Activated T-cell treated with anti-CD3 and anti-CD28 coated beads for 48 hours (primary cell): ENCODE data around the gene C2orf74.
"Not testable (repeated sequence)": the region's sequence is repeated elsewhere in the genome, so short reads cannot be mapped to it uniquely, and the experiment has no call there.

Experiments
- DNase-seq: peaks from one replicate; pipeline ENCODE4 v3.0.0-alpha.2; 2020; ENCODE audit warnings: low read depth

Gene C2orf74

DNA sequence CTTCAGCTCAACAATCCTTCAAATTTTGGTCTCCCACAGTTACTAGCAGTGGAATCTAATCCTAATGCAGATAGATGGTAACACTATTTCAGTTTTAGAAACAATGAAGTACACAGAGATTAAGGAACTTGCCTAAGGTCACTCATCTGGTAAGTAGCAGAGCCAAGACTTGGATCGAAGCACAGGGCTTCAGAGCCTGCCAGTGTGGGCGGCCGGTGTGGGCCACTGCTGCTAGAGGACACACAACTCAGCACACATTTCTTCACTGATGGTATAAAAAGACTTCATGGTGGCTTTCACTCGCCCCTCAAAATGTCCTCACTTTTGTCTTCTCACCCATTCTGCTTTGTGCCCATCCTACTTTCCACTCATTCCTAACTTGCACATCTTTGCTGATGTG, 11.1 kb downstream of the C2orf74 start:
- no peak for DNase-seq

GRCh38 chr2:61175036-61175435, 13.0 kb downstream of the C2orf74 start:
- DNase-seq, result no peak

- peak; percentile 97 for DNase-seq
Measured at GRCh38 chr2:61176755-61177726, 15.1 kb downstream of the C2orf74 start.

DNA sequence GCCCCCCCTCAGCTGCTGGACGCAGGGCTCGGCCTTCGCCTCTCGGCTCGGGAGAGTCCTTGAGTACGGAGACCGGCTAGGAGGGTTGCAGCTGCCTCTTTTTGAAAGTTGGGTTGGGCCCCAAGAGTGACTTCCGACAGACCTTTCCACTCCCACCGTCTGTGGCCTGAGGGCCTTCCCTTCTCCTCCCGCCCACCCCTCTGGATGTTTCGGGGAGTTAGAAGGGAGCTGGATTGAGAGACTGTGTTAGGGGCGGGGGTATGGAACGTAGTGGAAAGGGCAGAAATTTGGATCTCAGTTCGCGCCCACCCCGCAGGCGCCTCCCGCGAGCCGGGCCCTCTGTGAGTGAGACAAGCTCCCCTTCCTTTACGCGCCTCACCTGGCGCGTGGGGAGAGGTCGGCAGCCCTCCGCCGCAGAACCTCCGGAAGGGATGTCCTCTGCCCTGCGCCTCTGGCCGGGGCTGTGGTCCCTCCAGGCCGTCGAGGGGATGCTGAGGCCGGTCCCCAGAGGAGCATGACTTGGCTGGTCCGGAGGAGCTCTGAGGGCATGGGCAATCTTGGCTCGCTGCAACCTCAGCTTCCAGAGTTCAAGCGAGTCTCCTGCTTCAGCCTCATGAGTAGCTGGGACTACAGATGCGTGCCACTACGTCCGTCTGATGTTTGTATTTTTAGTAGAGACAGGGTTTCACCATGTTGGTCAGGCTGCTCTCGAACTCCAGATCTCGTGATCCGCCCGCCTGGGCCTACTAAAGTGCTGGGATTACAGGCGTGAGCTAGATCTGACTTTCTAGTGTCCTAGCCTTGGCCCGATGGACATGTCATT, 15.9 kb downstream of the C2orf74 start:
- peak; percentile 22 for DNase-seq

DNA sequence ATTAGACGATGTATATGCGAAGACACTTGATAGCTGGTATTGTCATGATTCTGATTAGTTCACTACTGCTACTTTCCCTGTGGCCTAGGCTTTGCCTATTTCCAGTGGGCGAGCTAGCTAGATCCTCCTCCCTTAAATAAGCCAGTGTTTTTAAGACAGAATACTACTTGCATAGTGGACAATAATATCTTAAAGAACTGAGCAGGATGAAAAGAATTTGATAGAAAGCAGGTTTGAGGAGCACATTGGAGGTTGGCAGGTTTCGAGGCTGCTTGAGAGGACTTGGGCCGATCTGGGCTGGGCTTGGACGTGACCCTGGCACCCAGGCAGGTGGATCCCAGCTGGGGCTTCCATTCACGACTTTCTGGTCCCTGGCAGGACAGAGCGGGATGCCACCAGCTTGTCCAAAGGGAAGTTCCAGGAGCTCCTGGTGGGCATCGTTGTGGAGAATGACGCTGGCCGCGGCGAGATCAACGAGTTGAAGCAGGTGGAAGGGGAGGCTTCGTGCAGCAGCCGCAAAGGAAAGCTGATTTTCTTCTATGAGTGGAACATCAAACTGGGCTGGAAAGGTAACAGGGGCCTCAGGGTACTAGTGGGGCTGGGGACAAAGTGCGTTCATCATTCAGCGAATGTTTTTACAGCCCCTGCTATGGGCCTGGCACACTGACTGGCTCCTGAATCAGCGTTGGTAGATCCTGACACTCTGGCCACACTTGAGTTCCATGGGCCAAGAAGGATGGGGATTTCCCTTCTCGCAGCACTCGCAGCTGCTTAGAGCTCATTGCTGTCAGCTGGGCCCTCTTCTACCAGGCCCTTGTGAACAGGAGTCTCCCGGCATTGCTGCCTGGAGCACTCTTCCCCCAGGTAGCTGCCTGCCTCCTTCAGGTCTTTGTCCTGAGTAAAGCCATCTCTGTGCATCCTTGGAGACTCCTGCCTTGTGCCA, 16.9 kb downstream of the C2orf74 start:
- DNase-seq, result no peak

DNA sequence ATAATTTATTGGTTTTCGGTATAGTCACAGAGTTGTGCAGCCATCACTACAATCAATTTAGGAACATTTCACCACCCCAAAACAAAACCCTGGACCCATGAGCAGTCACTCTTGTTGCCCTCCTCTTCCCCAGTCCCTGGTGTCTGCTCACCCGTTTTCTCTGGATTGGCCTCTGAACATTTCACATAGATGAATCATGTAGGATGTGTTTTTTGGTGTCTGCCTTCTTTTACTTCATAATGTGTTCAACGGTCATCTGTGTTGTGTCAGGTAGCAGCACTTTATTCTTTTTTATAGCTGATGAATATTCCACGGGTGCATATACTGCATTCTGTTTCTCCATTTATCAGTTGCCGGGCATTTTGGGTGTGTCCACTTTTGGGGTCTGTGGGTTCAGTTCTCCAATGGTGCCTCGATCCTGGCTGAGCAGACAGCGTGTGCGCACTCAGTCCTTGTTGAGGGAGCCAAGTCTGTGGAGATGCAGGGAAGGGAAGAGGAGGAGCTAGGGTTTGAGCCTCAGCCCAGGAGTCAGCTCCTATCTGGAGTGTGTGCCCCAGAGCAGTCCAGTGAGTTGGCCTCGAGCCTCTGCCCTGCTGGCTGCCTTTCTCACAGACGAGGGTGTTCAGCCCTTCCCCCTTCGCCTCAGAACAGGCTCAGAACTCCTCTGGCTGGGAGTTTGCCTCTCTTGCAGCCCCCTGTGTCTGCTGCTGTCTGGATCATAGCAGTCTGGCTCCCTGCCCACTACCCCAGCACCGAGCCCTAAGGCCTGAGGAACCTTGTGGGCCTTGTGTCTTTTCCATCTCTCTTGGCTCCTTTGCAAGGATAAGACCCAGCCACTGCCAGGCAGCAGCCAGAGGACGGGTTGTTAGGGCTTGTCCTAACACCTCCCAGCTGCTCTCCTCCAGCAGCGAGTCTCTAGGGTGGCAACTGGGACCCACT, 18.0 kb downstream of the C2orf74 start:
- DNase-seq, result no peak

GRCh38 chr2:61180686-61181085, 18.7 kb downstream of the C2orf74 start:
- DNase-seq, result no peak

- DNase-seq, result no peak
Measured at GRCh38 chr2:61181382-61182058, 19.5 kb downstream of the C2orf74 start.

- DNase-seq, result no peak
Measured at GRCh38 chr2:61182059-61182383, 20.0 kb downstream of the C2orf74 start.

DNA sequence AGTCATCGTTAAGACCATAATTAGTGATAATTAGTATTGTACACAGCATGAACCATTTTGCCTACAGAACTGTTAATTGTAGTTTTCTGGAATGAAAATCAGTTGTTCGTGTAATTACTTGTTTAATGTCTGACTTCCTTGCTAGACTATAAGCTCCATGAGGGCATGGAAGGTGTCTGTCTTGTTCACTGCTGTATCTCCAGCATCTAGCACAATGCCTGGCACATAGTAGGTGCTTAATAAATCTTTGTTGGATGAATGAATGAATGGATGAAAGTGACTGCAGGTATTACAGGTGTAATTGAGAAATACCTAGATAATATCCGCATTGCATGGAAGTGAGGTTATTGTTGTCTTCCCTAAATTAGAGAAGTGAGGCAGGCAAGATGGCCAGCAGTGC, 21.8 kb downstream of the C2orf74 start:
- no peak for DNase-seq

GRCh38 chr2:61184263-61184662, 22.3 kb downstream of the C2orf74 start:
- DNase-seq, result no peak

GRCh38 chr2:61185231-61185728, 23.3 kb downstream of the C2orf74 start:
- DNase-seq, result no peak

DNA sequence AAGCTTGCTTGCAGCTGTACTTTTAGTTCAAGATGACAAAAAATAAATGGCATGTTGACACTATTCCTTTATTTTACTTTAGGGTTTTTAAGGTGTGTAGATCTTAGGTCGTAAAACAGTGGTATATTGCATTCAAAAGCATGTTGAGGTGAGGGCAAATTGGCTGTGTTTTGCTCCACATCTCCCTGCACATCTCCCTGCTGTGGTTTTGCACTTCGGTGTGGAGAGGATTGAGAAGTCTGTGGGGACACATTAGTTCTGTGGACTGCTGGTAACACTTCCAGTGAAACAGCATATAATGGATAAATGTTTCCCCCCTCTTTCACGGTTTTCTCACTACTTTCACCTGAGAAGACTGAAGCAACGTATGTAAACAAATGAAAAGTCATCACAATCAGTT, 25.1 kb downstream of the C2orf74 start:
- no peak for DNase-seq

- DNase-seq, result no peak
Measured at GRCh38 chr2:61193670-61194561, 31.9 kb downstream of the C2orf74 start.

- not testable (repeated sequence) for DNase-seq
Measured at GRCh38 chr2:61194646-61195045, 32.7 kb downstream of the C2orf74 start.

GRCh38 chr2:61196671-61197070, 34.7 kb downstream of the C2orf74 start:
- no peak for DNase-seq

DNA sequence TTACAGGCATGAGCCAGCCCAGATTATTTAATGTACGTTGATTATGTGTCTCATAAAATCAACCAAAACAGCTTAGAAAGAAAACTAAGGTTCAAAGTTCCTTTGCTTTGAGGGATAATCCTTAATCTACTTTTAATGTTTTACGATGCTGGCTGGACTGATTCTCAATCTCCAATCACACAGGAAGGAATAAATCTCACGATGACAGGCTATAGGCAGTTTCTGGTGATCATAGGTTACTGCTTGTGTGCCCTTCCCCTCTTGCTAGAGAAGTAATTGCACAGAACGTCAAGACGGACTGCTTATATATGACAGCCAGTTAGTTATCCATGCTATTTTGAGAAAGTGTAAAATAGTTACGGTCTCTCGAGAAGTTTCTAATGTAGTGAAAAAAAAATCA, 43.1 kb downstream of the C2orf74 start:
- no peak for DNase-seq

DNA sequence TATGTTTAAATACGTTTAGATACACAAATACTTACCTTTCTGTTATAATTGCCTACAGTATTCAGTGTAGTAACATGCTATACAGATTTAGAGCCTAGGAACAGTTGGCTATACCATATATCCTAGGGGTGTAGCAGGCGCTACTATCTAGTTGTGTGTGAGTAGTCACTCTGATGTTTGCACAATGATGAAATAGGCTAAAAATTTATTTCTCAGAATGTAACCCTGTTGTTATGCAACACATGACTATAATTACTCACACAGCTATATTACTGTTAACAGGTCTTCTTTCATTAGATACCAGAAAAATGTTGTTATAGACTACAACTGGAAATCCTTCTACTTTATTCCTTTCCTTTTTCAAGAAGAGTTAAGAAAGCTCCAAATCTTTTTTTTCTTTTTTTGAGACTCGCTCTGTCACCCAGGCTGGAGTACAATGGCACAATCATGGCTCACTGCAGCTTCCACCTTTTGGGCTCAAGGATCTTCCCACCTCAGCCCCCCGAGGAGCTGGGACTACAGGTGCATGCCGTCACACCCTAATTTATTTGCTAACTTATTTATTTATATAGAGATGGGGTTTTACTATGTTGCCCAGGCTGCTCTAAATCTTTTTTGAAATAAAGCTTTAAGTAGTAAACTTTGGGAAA, 48.5 kb downstream of the C2orf74 start:
- DNase-seq, result no peak

DNA sequence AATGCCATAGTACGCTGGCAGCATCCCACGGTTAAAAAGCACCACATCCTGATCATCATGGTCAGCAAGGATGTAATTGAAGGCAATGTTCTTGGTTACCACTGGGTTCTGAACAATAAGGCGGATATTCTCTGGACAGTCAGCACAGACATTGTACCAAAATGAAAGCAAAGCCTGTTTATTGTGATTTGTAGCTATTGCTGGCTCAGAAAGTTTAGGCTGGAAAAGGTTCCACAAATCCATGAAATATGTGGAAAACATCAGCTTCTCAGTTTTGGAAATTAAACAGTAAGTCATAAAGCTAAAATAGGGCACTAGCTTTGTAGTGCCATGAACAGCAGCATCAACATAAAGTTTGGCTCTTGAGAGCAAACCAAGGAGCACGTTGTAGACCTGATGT, 52.2 kb downstream of the C2orf74 start:
- no peak for DNase-seq
